ENCODE results near the gene CDC42SE2.

CDC42SE2 gene

GRCh38 chr5:131382407-131383395 lies 118.8 kb downstream of the CDC42SE2 start:
- Histone ChIP-seq H3K9me3 (ENCODE audit: insufficient read depth, low read length) (no peaks in the 10 kb centered on the region), H3K9ac (ENCODE audit: low read length) (peak overlapping the region; percentile 16; the same call in 1 of the 2 replicates), H3F3A (ENCODE audit: insufficient read depth) (peaks cover 62% of the 10 kb centered on the region), H4K20me1 (ENCODE audit: low read depth, low read length) (no peaks in the 10 kb centered on the region), H3K4me2 (ENCODE audit: low read depth, low read length, poor library complexity, severe bottlenecking) (peak overlapping the region; percentile 53), H3K27me3 (ENCODE audit: low read length) (no peaks in the 10 kb centered on the region), H3K9me2 (replicated peaks; ENCODE audit: insufficient read depth, low read length) (no peaks in the 10 kb centered on the region), H3K4me3 (ENCODE audit: insufficient read depth, low read length, poor library complexity, severe bottlenecking) (no peak overlapping the region), H3K36me3 (ENCODE audit: low read length) (peaks cover 12% of the 10 kb centered on the region; the same call in 1 of the 2 replicates), H2AFZ (ENCODE audit: low read depth, low read length, severe bottlenecking) (no peak overlapping the region), H3K79me2 (ENCODE audit: insufficient read depth, low read length) (peaks cover 62% of the 10 kb centered on the region), H3K27ac (ENCODE audit: low read depth, low read length) (peak overlapping the region; percentile 90)
- TF ChIP-seq EZH2phosphoT487 (conservative IDR thresholded peaks at IDR 0.05; ENCODE audit: low read length) (no peak), CTCF (IDR thresholded peaks at IDR 0.05; ENCODE audit: insufficient read depth, low read length, poor library complexity, severe bottlenecking) (peak; percentile 45)

GRCh38 chr5:131384173-131384572 lies 120.3 kb downstream of the CDC42SE2 start:
- Histone ChIP-seq H3K9ac (ENCODE audit: low read length) (no peak overlapping the region), H4K20me1 (ENCODE audit: low read depth, low read length) (no peaks in the 10 kb centered on the region), H3K27ac (ENCODE audit: low read depth, low read length) (no peak overlapping the region), H3K9me2 (replicated peaks; ENCODE audit: insufficient read depth, low read length) (no peaks in the 10 kb centered on the region), H3K4me3 (ENCODE audit: insufficient read depth, low read length, poor library complexity, severe bottlenecking) (no peak overlapping the region), H3K36me3 (ENCODE audit: low read length) (peaks cover 15% of the 10 kb centered on the region; the same call in 1 of the 2 replicates), H3F3A (ENCODE audit: insufficient read depth) (peaks cover 57% of the 10 kb centered on the region), H3K27me3 (ENCODE audit: low read length) (no peaks in the 10 kb centered on the region), H3K9me3 (ENCODE audit: insufficient read depth, low read length) (no peaks in the 10 kb centered on the region), H3K4me2 (ENCODE audit: low read depth, low read length, poor library complexity, severe bottlenecking) (no peak overlapping the region), H2AFZ (ENCODE audit: low read depth, low read length, severe bottlenecking) (no peak overlapping the region), H3K79me2 (ENCODE audit: insufficient read depth, low read length) (peaks cover 56% of the 10 kb centered on the region)
- TF ChIP-seq CTCF (IDR thresholded peaks at IDR 0.05; ENCODE audit: insufficient read depth, low read length, poor library complexity, severe bottlenecking) (no peak), EZH2phosphoT487 (conservative IDR thresholded peaks at IDR 0.05; ENCODE audit: low read length) (no peak)

GRCh38 chr5:131384616-131385214 lies 120.9 kb downstream of the CDC42SE2 start:
- H3K4me2 ChIP-seq (ENCODE audit: low read depth, low read length, poor library complexity, severe bottlenecking) = no peak overlapping the region
- H3K27ac ChIP-seq (ENCODE audit: low read depth, low read length) = no peak overlapping the region
- H3K79me2 ChIP-seq (ENCODE audit: insufficient read depth, low read length) = peaks cover 51% of the 10 kb centered on the region
- H3K9me2 ChIP-seq (replicated peaks; ENCODE audit: insufficient read depth, low read length) = no peaks in the 10 kb centered on the region
- H3K9ac ChIP-seq (ENCODE audit: low read length) = no peak overlapping the region
- H2AFZ ChIP-seq (ENCODE audit: low read depth, low read length, severe bottlenecking) = no peak overlapping the region
- TF ChIP-seq EZH2phosphoT487 (conservative IDR thresholded peaks at IDR 0.05; ENCODE audit: low read length) (no peak), CTCF (IDR thresholded peaks at IDR 0.05; ENCODE audit: insufficient read depth, low read length, poor library complexity, severe bottlenecking) (no peak)
- no peaks in the 10 kb centered on the region for H3K9me3 ChIP-seq (ENCODE audit: insufficient read depth, low read length)
- no peaks in the 10 kb centered on the region for H4K20me1 ChIP-seq (ENCODE audit: low read depth, low read length)
- no peaks in the 10 kb centered on the region for H3K27me3 ChIP-seq (ENCODE audit: low read length)
- no peak overlapping the region for H3K4me3 ChIP-seq (ENCODE audit: insufficient read depth, low read length, poor library complexity, severe bottlenecking)
- H3F3A ChIP-seq (ENCODE audit: insufficient read depth) = peaks cover 56% of the 10 kb centered on the region
- peaks cover 15% of the 10 kb centered on the region; the same call in 1 of the 2 replicates for H3K36me3 ChIP-seq (ENCODE audit: low read length)
